Endothelial cell of umbilical vein (primary cell): ENCODE measurements around the gene TBCD. TPM values are rescaled to one million over a fixed set of nuclear protein-coding genes. Genes with fewer than 3 reads are reported as not detected.

Experiments
- BruUV-seq: library from RNA; stranded (reverse); fragments of 400-500 nt; replicated peaks from 2 replicates; lab custom pipeline; 2021; lab: Mats Ljungman, UMichigan
- CTCF ChIA-PET: fragments of 300-600, 350-600 bp; sonication (Branson Sonifier 250); formaldehyde crosslinking; loops from one replicate; lab custom pipeline; 2021; ENCODE audit warnings: antibody characterized with exemption, inconsistent platforms; lab: Charles Lee
- POLR2A ChIA-PET: fragments of 300-600, 350-600 bp; sonication (Branson Sonifier 250); formaldehyde crosslinking; loops from one replicate; lab custom pipeline; 2021; ENCODE audit warnings: antibody characterized with exemption, inconsistent platforms; lab: Charles Lee
- DNase-seq: peaks from one replicate; pipeline ENCODE4 v3.0.0-alpha.2; 2011; ENCODE audit warnings: low read depth, low spot score
- FAIRE-seq: peaks from 2 replicates; lab custom pipeline; 2011; peaks lifted over from hg19 to GRCh38; lab: Jason Lieb, UNC
- H2AFZ ChIP-seq: 2 replicates; pipeline ENCODE4 v1.6.0; 2012; ENCODE audit warnings: low read depth, low read length, control low read depth, inconsistent platforms
- H3K27ac ChIP-seq: 2 replicates; pipeline ENCODE4 v1.5.1; 2011; ENCODE audit warnings: low read depth, mild to moderate bottlenecking, control low read depth, low read length, moderate library complexity; ENCODE audit not compliant: insufficient read depth
- H3K27me3 ChIP-seq, 2 experiments: 2 replicates each; pipeline versions ENCODE4 v1.6.0 to v1.6.1; 2011; ENCODE audit warnings: low read length in 2 of 2, mixed read lengths in 1 of 2; ENCODE audit not compliant: control insufficient read depth in 2 of 2, insufficient read depth in 2 of 2
- H3K36me3 ChIP-seq, 2 experiments: 2 replicates in 1 of 2; 3 replicates in 1 of 2; pipeline ENCODE4 v1.5.1; 2011; ENCODE audit warnings: low read length in 2 of 2, mild to moderate bottlenecking in 1 of 2, moderate library complexity in 1 of 2; ENCODE audit not compliant: control insufficient read depth in 2 of 2, insufficient read depth in 2 of 2; ENCODE audit errors: extremely low read depth in 1 of 2
- H3K4me1 ChIP-seq: 3 replicates; pipeline ENCODE4 v1.5.1; 2011; ENCODE audit warnings: mild to moderate bottlenecking, low read length; ENCODE audit not compliant: control insufficient read depth, insufficient read depth; ENCODE audit errors: extremely low read depth
- H3K4me2 ChIP-seq: 2 replicates; pipeline ENCODE4 v1.6.1; 2011; ENCODE audit warnings: low read length, control low read depth, mixed read lengths; ENCODE audit not compliant: insufficient read depth
- H3K4me3 ChIP-seq, 3 experiments: fragments of 200-600 bp in 1 of 3; sonication (generic), shearing (Covaris generic) in 1 of 3; replicated peaks in 1 of 3; 2 replicates each; pipeline ENCODE4 v1.5.1; 2011 to 2016; ENCODE audit warnings: control low read depth in 3 of 3, low read length in 3 of 3, mild to moderate bottlenecking in 2 of 3, inconsistent platforms in 1 of 3, low read depth in 1 of 3, moderate library complexity in 1 of 3; ENCODE audit not compliant: insufficient read depth in 1 of 3
- H3K79me2 ChIP-seq: 2 replicates; pipeline ENCODE4 v1.6.0; 2012; ENCODE audit warnings: low read length, inconsistent platforms; ENCODE audit not compliant: control insufficient read depth, insufficient read depth
- H3K9ac ChIP-seq: replicated peaks from 2 replicates; pipeline ENCODE3; 2011; ENCODE audit warnings: low read length, control low read depth; ENCODE audit not compliant: insufficient read depth; ENCODE audit errors: extremely low read depth
- H3K9me1 ChIP-seq: replicated peaks from 3 replicates; pipeline ENCODE4 v1.6.0; 2011; ENCODE audit warnings: mild to moderate bottlenecking, low read length; ENCODE audit not compliant: control insufficient read depth, insufficient read depth; ENCODE audit errors: extremely low read depth
- H3K9me3 ChIP-seq: replicated peaks from 2 replicates; pipeline ENCODE4 v1.5.1; 2012; ENCODE audit warnings: low read length, inconsistent platforms; ENCODE audit not compliant: control insufficient read depth, insufficient read depth
- H4K20me1 ChIP-seq: replicated peaks from 2 replicates; pipeline ENCODE3; 2011; ENCODE audit warnings: mild to moderate bottlenecking, low read length; ENCODE audit not compliant: control insufficient read depth, insufficient read depth; ENCODE audit errors: extremely low read depth
- CTCF ChIP-seq, 2 donors: IDR thresholded peaks; 1 replicate in 1 of 2; 2 replicates in 1 of 2; pipeline ENCODE4 v1.5.1; 2011; ENCODE audit warnings: low read length in 2 of 2, mild to moderate bottlenecking in 2 of 2, moderate library complexity in 2 of 2, control low read depth in 1 of 2, inconsistent platforms in 1 of 2, low read depth in 1 of 2; ENCODE audit not compliant: insufficient read depth in 1 of 2; ENCODE audit errors: extremely low read depth in 1 of 2
- EZH2 ChIP-seq: IDR thresholded peaks from 2 replicates; pipeline ENCODE4 v1.6.1; 2012; ENCODE audit warnings: borderline replicate concordance, low read depth, mild to moderate bottlenecking, moderate library complexity, low read length, inconsistent platforms; ENCODE audit not compliant: severe bottlenecking
- FOS ChIP-seq: IDR thresholded peaks from 2 replicates; pipeline ENCODE4 v1.6.1; 2011; ENCODE audit warnings: mild to moderate bottlenecking, low read length, moderate library complexity, borderline replicate concordance; ENCODE audit not compliant: insufficient read depth
- GATA2 ChIP-seq: IDR thresholded peaks from 2 replicates; pipeline ENCODE4 v1.7.0; 2011; ENCODE audit warnings: low read depth, mild to moderate bottlenecking, moderate library complexity, mixed read lengths, low read length; ENCODE audit not compliant: insufficient read length, insufficient read depth
- JUN ChIP-seq: IDR thresholded peaks from 2 replicates; pipeline ENCODE4 v1.6.1; 2011; ENCODE audit warnings: borderline replicate concordance, low read depth; ENCODE audit not compliant: insufficient read length, insufficient read depth
- MAX ChIP-seq: IDR thresholded peaks from 2 replicates; pipeline ENCODE4 v1.6.1; 2011; ENCODE audit not compliant: insufficient read depth, insufficient read length
- MYC ChIP-seq: IDR thresholded peaks from one replicate; pipeline ENCODE4 v1.6.1; 2011; ENCODE audit warnings: mild to moderate bottlenecking, low read depth, low read length
- POLR2A ChIP-seq: IDR thresholded peaks from 2 replicates; pipeline ENCODE4 v1.6.1; 2012; ENCODE audit warnings: low read depth, mild to moderate bottlenecking, control low read depth, low read length
- POLR2AphosphoS5 ChIP-seq: IDR thresholded peaks from 2 replicates; pipeline ENCODE4 v1.6.1; 2012; ENCODE audit warnings: low read depth, mild to moderate bottlenecking, control low read depth, low read length, moderate library complexity; ENCODE audit not compliant: insufficient read depth
- dilution Hi-C: fragments of 300-500 bp; cut with MboI; formaldehyde crosslinking; loops from one replicate; pipeline ENCODE4 v1.15.0; 2019; ENCODE audit warnings: low sequenced_read_pairs; ENCODE audit not compliant: extremely low pct_ligation_motif_present
- intact Hi-C: fragments of 100-400 bp; cut with micrococcal nuclease; formaldehyde crosslinking; loops from one replicate; pipeline ENCODE4 v1.10.0; 2022
- polyA plus RNA-seq, 4 experiments: library from polyadenylated mRNA; depleted of rRNA in 3 of 4; stranded (reverse) in 3 of 4; unstranded in 1 of 4; fragments of >200 nt; gene quantifications; 2 replicates each; pipeline versions ENCODE4 v1.2.1 to v1.2.3, GENCODE V29; 2011 to 2012; ENCODE audit warnings: missing spikeins in 1 of 4
- total RNA-seq: library from RNA; stranded (reverse); gene quantifications from 2 replicates; pipeline ENCODE4 v1.2.3, GENCODE V29; 2021

The TBCD gene
- total and polyA plus RNA-seq, 2 donors (not counting 3 experiments of a cell fraction or from before 2014, with no cell fraction given): 121 to 145 TPM

GRCh38 chr17:82797061-82797460 is 45.2 kb downstream of the TBCD start:
- H3K4me1 ChIP-seq: no peaks in the 10 kb centered on the region
- FAIRE-seq: no peak
- peaks cover 2% of the 10 kb centered on the region for H3K79me2 ChIP-seq
- H3K27ac ChIP-seq: no peak overlapping the region
- H3K9me3 ChIP-seq: no peaks in the 10 kb centered on the region
- ChIA-PET CTCF (no interaction called here), POLR2A (no interaction called here)
- no peaks in the 10 kb centered on the region for H3K27me3 ChIP-seq
- peaks cover 0 to 5% of the 10 kb centered on the region in 2 experiments for H3K36me3 ChIP-seq
- dilution Hi-C loops: no loop called here
- no peak overlapping the region for H3K4me2 ChIP-seq
- TF ChIP-seq CTCF (IDR thresholded peaks at IDR 0.05; ENCODE audit: extremely low read depth in 1 of 2, insufficient read depth in 1 of 2, low read depth in 1 of 2, low read length in 2 of 2): no peak
- no peak for TF ChIP-seq POLR2AphosphoS5
- no peak for TF ChIP-seq FOS
- TF ChIP-seq MAX: no peak
- no peak for TF ChIP-seq EZH2
- TF ChIP-seq MYC: no peak
- no peak for TF ChIP-seq GATA2
- no peak for TF ChIP-seq POLR2A
- no peak for TF ChIP-seq JUN
- H3K9ac ChIP-seq: no peak overlapping the region
- no peak overlapping the region for H2AFZ ChIP-seq
- intact Hi-C loops: no loop called here
- no peaks in the 10 kb centered on the region for H3K9me1 ChIP-seq
- DNase-seq: no peak
- no peaks in the 10 kb centered on the region for H4K20me1 ChIP-seq
- BruUV-seq: no TSS peak
- no peak overlapping the region for H3K4me3 ChIP-seq
